Measurements from ENCODE around the gene GNA14.
A peak's percentile ranks its signal among the peaks of the same experiment; 100 is the strongest.

GNA14 gene

DNA sequence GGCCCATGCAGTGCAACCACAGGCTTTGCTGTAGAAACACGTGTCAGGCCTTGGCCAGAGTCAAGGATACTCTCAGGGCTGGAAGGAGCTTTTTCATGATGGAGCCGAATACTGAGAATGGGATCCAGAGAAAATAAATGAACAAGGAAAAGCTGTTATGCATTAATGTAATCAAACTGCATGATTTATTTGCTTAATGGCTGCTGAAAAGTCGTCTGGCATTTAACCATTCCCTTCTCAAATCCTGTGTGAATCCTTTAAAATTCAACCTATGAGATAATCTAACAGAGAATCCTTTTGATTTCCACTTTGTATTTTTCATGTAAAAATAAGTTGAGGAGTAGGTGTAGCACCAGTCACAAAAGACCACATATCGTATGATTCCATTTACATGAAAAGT is 24.1 kb upstream of the GNA14 start:
- TF ChIP-seq, protein P1, sequence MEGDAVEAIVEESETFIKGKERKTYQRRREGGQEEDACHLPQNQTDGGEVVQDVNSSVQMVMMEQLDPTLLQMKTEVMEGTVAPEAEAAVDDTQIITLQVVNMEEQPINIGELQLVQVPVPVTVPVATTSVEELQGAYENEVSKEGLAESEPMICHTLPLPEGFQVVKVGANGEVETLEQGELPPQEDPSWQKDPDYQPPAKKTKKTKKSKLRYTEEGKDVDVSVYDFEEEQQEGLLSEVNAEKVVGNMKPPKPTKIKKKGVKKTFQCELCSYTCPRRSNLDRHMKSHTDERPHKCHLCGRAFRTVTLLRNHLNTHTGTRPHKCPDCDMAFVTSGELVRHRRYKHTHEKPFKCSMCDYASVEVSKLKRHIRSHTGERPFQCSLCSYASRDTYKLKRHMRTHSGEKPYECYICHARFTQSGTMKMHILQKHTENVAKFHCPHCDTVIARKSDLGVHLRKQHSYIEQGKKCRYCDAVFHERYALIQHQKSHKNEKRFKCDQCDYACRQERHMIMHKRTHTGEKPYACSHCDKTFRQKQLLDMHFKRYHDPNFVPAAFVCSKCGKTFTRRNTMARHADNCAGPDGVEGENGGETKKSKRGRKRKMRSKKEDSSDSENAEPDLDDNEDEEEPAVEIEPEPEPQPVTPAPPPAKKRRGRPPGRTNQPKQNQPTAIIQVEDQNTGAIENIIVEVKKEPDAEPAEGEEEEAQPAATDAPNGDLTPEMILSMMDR (IDR thresholded peaks at IDR 0.05), result no peak
- H3K27ac ChIP-seq, result no peak overlapping the region
- H3K4me3 ChIP-seq, result no peak overlapping the region
- DNase-seq, result no peak
- no peaks in the 10 kb centered on the region for H3K27me3 ChIP-seq
- H3K9me3 ChIP-seq, result no peaks in the 10 kb centered on the region
- H3K4me1 ChIP-seq, result peaks cover 0 to 9% (median 2%) of the 10 kb centered on the region in 4 donors
- no peaks in the 10 kb centered on the region for H3K36me3 ChIP-seq
- intact Hi-C loops (cut with DNase I; ENCODE audit: low total_unique reads), result no loop called here

DNA sequence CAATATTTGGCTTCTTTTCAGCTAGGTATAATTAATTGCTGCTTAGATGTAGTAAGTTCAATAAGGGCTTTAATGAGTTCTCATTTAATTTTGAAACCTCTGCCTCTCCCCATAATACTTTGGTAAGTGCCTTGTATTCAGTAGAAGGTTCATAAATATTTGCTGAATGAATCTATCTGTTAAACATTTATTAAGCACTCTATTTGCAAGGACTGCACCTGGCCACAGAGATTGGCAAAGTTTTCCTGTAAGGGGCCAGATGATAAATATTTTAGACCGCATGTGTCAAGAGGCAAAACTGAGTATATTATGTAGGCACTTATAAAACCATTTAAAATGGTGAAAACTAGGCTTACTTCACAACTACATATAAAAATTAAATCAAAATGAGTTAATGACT is 19.0 kb upstream of the GNA14 start:
- Histone ChIP-seq H3K27me3 (no peaks in the 10 kb centered on the region), H3K27ac (no peak overlapping the region), H3K9me3 (no peaks in the 10 kb centered on the region), H3K36me3 (no peaks in the 10 kb centered on the region), H3K4me3 (no peak overlapping the region), H3K4me1 (peaks cover 0 to 17% (median 7%) of the 10 kb centered on the region in 4 donors)
- intact Hi-C loops (cut with DNase I; ENCODE audit: low total_unique reads), result no loop called here
- no peak for DNase-seq
- TF ChIP-seq, protein P1 (IDR thresholded peaks at IDR 0.05), result no peak

DNA sequence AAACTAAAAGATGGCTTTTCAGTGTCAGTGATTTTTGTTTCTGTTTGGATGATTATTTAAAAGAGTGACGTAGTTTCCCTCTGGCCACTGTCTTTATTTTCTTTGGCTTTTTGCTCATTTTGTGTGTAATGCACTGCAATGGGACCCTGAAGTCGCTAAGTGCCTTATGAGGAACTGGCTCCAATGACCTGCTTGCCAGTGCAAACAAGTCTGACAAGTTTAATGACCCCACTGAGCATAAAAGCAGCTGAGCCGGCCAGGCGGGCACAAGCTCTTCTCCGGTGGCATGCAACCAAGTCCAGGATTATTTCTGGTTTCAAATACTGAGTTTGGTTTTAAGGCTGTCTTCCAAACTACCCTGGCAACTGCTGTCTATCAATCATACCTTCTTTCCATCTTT is 15.6 kb upstream of the GNA14 start:
- H3K36me3 ChIP-seq, result no peaks in the 10 kb centered on the region
- H3K27ac ChIP-seq, result peak overlapping the region; percentile 5 to 45
- DNase-seq, result peak; percentile 27 to 77
- TF ChIP-seq, protein P1 (IDR thresholded peaks at IDR 0.05), result no peak
- no peaks in the 10 kb centered on the region for H3K9me3 ChIP-seq
- peaks cover 0 to 17% (median 7%) of the 10 kb centered on the region in 4 donors for H3K4me1 ChIP-seq
- intact Hi-C loops (cut with DNase I; ENCODE audit: low total_unique reads), result no loop called here
- no peak overlapping the region for H3K4me3 ChIP-seq
- H3K27me3 ChIP-seq, result no peaks in the 10 kb centered on the region

DNA sequence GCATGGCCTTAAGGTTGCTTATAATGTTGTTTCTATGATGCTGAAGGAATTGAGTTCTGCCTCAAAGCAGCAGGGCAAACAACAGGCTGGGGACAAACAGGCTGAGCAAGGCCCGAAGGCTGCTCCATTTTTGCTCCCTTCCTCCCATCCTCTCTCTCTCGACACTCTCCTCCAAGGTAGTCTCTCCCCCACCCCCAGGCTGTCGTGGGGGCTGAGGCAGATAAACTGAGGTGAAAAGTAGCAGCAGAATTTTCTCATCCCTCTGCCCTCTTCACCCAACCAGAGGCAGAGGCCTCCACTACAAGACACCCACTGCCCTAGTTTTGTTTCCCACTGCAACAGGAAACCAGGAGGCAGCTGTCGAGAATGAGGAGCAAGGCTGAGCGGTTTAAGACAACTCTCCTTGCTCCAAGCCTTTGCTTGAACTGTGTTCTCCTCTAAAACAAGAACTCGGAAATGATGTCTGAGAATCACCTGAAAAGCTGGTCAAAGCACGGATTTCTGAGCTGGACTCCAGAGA is 13.5 kb upstream of the GNA14 start:
- no peaks in the 10 kb centered on the region for H3K9me3 ChIP-seq
- TF ChIP-seq, protein P1 (IDR thresholded peaks at IDR 0.05), result no peak
- intact Hi-C loops (cut with DNase I; ENCODE audit: low total_unique reads), result no loop called here
- H3K4me1 ChIP-seq, result peaks cover 0 to 17% (median 7%) of the 10 kb centered on the region in 4 donors
- no peak overlapping the region for H3K27ac ChIP-seq
- no peaks in the 10 kb centered on the region for H3K27me3 ChIP-seq
- H3K36me3 ChIP-seq, result no peaks in the 10 kb centered on the region
- no peak overlapping the region for H3K4me3 ChIP-seq
- DNase-seq, result no peak

DNA sequence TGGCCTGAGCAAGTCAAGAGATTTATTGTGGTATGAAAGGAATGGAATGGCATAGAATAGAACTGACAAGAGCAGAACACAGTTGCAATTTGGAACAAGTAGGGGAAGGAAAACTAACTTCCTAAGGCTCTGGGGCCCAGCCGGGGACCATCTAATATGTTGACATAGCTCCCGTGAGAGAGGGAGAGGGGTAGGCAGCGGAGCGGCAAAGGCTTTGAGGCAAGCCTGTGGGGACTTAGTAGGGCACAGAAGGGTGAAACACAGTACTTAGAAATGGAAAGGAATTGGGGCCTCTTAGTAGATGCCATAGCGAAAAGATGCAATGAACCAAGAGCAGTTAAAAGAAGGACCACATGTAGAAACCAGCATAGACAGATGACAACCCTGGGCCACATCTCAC is 11.8 kb upstream of the GNA14 start:
- no peaks in the 10 kb centered on the region for H3K27me3 ChIP-seq
- no peak overlapping the region for H3K27ac ChIP-seq
- no peaks in the 10 kb centered on the region for H3K9me3 ChIP-seq
- H3K36me3 ChIP-seq, result no peaks in the 10 kb centered on the region
- TF ChIP-seq, protein P1 (IDR thresholded peaks at IDR 0.05), result no peak
- H3K4me3 ChIP-seq, result no peak overlapping the region
- peaks cover 0 to 17% (median 7%) of the 10 kb centered on the region in 4 donors for H3K4me1 ChIP-seq
- no peak for DNase-seq
- intact Hi-C loops (cut with DNase I; ENCODE audit: low total_unique reads), result loop anchor here (10.0 kb wide), 1 partner anchor 195 kb away; no protein-coding TSS in a partner anchor

DNA sequence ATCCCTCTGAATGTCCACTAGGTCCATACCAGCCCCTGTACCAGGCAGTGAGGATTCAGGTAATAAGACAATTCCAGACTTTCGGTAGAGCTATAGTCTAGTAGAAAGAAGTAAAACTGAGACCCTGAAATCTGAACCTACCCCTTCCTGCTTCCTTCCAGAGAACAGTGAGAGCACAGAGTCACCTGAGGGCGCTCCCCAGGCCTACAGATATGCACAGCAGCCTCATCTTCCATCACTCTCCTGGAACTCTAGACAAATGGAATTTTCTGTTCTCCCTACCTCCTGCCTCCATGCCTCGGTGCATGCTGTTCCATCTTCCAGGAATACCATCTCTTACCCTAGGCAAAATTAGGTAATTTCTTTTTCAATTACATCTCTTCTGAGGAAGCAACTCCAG is 3.1 kb upstream of the GNA14 start:
- no peak for DNase-seq
- peaks cover 0 to 21% (median 10%) of the 10 kb centered on the region in 4 donors for H3K4me1 ChIP-seq
- TF ChIP-seq, protein P1 (IDR thresholded peaks at IDR 0.05), result no peak
- intact Hi-C loops (cut with DNase I; ENCODE audit: low total_unique reads), result loop anchor here (10.0 kb wide), 1 partner anchor 186 kb away; no protein-coding TSS in a partner anchor
- H3K4me3 ChIP-seq, result no peak overlapping the region
- no peaks in the 10 kb centered on the region for H3K9me3 ChIP-seq
- no peak overlapping the region for H3K27ac ChIP-seq
- no peaks in the 10 kb centered on the region for H3K36me3 ChIP-seq
- peaks cover 0 to 16% of the 10 kb centered on the region in 2 donors for H3K27me3 ChIP-seq

Measured in tibial artery (tissue), 4 donors.